Kidney glomerular epithelial cell (primary cell): Measurements from ENCODE around the gene MRPL36.
"Not testable (repeated sequence)": the region's sequence is repeated elsewhere in the genome, so short reads cannot be mapped to it uniquely, and the experiment has no call there.

Experiments
- DNase-seq: peaks from one replicate; lab custom pipeline; 2025; lab: John Stamatoyannopoulos, UW

MRPL36 gene

DNA sequence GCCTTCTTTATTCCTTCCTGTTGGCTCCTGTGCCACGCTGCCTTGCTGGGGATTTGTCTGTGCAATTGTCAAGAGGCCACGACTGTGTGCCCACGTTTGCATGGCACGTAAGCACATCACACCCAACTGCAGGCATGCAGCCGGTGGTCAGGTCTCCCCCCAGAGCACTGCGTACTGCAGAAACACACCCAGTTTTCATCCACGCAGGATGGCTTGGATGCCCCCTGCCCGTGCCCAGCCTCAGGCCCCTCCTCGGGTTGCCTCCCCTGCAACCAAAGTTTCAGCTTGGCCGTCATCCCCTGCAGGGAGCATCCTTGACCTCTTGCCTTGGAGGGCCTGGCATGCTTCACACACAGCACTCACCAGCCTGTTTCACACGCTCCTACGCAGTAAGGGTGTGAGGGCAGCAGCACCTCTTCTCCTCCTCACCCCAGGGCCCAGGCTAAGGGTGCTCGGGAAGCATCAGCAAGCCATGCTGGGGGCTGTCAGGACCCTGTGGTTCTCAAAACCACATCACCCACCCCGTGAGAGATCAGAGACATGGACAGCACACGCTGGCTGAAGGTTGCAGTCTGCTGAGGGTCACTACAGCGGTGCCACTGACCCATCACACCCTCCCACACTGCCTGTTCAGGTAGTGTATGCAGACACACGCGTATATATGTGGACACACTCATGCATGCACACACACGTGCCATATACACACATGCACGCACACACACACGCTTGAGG lies 3.1 kb downstream of the MRPL36 start:
- DNase-seq, result no peak

DNA sequence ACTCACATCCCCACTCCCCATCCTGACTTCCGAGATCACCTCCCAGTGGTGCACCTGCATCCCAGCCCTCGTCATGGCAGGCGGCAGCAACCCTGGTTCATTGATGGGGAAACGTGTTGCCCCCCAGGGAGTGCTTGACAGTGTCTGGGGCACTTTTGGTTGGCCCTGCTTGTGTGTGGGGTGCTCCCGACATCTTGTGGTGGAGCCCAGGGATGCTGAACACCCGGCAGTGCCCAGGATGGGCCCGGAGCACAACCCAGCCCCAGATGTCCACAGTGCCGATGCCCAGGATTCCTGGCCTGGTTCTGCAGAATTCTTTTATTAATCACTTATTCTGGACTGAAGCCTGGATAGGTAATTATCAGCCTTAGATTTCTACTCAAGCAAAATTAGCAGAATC lies 3.7 kb downstream of the MRPL36 start:
- no peak for DNase-seq

DNA sequence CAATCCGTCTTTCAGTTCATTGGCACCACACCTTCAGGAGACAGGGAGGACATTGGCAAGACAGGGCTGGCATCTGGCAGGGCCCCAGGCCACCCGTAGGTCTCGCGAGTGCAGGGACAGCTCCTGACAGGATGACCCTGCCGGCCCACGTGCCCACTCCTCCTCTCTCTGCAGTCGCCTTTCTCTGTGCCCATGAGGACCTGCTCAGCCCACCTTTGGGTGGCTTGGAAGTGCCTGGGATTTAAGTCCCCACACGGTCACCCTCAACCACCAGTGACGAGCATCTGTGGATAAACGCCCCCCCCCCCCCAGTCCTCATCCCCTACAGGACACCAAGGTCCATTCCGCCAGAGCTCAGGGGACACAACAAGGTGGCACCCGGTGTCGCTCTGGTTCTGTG lies 4.1 kb downstream of the MRPL36 start:
- no peak for DNase-seq

- DNase-seq, result no peak
These were observed 4.7 kb downstream of the MRPL36 start for GRCh38 chr5:1794901-1795290.

DNA sequence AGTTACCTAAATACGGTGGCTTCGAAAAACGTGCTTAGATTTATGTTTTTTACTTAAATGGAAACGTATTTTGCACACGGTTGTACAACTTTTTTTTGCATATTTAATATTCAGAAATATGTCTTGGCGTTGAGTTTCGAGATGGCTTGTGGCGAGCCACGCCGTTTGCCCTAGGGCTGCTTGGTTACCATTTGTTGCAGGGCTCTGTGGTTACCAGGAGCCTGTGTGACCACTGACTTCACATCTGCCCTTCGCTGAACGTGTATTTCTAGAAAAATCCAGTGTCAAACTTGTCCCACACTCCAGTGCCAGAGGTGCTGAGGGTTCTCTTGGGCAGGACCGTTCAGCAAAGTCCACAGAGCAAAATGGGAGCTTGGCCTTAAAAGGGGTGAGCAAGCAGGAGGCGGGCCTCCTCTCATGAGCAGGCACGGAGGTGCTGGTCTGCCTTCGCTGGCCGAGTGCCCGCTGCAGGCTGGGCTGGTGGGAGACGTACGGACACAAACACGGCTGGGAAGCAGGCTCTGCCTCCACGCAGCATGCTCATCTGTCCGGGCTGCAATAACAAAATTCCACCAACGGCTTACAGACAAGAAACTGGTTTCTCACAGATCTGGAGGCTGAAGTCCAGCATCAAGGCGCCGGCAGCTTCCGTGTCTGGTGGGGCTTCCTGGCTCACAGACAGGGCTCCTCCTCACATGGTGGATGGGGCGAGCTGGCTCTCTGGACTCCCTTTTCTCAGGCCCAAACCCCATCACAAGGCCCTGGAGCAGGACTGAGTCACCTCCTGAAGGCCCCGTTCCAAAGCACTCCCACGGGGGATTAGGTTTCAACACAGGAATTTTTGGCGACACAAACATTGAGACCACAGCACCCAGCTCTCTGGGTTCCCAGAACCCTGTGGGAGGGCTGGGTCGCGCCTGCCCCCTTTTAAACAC lies 5.4 kb downstream of the MRPL36 start:
- no peak for DNase-seq

DNA sequence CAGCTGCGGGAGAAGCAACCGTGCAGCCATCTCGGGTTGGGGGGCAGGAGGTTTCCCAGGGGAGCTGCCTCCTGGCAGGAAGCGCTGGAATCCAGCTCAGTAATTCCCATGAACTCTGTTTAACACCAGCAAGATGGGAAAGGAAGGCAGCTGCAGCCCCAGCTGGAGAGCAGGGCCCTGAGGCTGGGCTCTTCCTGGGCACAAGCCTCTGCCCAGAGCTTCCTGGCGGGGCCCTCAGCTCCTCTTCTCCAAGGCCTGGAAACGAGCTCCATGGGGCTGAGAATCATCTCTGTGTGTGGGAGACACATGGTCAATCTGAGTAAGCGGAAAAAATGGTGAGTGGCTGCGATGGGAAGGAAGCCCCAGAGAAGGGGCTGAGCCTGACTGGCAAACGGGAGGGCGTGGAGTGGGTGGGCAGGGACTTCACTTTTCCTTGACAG lies 6.3 kb downstream of the MRPL36 start:
- no peak for DNase-seq

- DNase-seq, result peak; percentile 27
These were observed 6.8 kb downstream of the MRPL36 start for GRCh38 chr5:1792842-1793266.

GRCh38 chr5:1791176-1791575 lies 8.5 kb downstream of the MRPL36 start:
- DNase-seq, result no peak

GRCh38 chr5:1789834-1790471 lies 9.7 kb downstream of the MRPL36 start:
- DNase-seq, result no peak

GRCh38 chr5:1789438-1789833 lies 10.2 kb downstream of the MRPL36 start:
- DNase-seq, result not testable (repeated sequence)

DNA sequence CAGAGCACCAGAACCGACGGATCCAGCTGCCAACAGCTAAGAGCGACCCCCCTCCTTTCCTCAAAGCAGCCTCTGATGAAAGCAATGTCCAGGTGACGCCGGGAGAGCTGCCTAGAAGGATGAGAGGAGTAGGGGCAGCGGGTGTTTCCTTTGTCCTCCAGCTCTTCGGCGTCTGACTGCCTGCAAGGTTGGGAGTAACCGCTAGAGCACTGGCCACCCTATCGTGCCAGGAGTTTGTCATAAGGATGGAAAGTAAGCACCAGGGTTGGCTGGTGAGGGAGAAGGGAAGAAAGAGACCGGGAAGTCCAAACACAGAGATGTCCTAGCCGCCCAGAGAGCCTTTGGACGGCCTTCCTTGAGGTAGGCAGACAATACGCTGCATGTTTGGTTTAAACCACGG lies 10.8 kb downstream of the MRPL36 start:
- no peak for DNase-seq

DNA sequence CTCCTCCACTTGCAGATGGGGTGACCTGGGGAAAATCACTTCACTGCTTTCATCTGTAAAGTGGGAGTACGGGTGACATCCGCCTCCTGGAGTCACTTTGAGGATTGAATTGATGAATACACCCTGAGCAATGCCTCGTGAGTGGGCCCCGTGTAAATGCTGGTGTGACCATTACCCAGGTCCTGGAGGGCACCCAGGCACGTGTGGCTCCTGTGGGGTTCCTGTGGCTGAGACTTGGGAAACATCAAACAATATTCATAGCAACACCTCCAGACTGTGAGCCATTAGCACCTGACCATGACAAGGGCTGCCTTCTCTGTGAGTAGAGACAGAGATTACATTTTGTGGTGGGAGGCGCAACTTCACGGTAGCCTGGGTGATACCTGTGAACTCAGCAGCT lies 11.4 kb downstream of the MRPL36 start:
- DNase-seq, result no peak

DNA sequence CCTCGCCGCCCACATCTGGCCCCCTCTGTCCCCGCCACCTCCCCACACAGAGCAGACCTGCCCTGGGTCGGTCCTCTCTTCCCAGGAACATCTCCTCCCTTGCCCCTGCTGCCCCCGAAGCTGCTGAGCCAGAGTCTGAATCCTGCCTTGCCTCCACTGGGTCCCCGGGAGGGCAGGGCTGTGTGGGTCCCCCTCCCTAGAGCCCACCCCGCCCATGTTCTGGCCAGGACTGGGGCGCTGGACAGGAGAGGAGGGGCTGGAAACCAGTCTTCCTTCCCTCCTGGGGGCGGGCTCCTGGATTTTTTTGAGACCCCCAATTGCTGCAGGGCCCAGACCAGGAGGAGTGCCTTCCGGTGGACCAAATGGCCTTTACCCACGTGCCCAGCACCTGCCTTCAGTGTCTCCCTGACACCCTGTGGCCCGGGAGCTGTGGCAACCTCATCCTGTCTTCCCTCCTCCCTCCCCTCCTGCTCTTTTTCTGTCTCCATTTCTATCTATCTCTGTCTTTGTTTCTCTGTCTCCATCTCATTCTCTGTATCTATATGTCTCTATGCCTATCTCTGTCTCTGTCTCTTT lies 12.1 kb downstream of the MRPL36 start:
- DNase-seq, result no peak

- DNase-seq, result no peak
These were observed 12.8 kb downstream of the MRPL36 start for GRCh38 chr5:1786621-1787471.

DNA sequence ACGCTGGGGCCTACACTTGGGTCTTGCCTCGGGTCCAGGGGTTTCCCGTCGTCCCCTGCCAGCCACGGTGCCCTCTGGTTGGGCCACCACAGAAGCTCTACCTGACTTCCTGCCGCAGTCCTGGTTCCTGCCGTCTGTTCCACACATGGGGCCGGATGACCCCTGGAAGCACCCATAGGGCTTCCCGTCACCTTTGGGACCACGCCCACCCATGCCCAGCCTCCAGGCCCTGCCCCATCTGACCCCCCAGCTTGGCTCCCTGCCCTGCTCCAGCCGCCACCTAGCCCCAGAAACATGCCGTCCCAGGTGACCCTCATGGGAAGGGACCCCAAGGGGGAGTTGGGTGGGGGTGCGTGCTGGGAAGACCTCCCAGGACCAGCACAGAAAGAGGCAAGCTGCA lies 13.7 kb downstream of the MRPL36 start:
- no peak for DNase-seq

DNA sequence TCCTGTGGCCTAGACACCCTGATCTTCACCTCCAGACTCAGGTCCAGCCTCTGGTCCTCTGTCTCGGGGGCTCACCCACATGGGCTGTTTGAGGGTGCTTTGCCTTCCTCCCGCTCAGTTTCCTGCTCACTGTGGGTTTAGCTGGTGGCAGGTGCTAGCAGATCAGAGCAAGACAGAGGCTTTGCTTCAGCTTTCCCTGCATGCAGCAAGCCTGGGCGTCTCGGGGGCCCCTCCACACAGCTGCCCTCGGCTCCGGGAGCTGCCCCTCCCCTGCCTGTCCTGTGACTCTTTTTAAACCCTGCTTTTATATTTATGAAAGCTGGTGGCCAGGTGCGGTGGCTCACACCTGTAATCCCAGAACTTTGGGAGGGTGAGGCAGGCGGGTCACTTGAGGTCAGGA lies 14.6 kb downstream of the MRPL36 start:
- DNase-seq, result no peak

DNA sequence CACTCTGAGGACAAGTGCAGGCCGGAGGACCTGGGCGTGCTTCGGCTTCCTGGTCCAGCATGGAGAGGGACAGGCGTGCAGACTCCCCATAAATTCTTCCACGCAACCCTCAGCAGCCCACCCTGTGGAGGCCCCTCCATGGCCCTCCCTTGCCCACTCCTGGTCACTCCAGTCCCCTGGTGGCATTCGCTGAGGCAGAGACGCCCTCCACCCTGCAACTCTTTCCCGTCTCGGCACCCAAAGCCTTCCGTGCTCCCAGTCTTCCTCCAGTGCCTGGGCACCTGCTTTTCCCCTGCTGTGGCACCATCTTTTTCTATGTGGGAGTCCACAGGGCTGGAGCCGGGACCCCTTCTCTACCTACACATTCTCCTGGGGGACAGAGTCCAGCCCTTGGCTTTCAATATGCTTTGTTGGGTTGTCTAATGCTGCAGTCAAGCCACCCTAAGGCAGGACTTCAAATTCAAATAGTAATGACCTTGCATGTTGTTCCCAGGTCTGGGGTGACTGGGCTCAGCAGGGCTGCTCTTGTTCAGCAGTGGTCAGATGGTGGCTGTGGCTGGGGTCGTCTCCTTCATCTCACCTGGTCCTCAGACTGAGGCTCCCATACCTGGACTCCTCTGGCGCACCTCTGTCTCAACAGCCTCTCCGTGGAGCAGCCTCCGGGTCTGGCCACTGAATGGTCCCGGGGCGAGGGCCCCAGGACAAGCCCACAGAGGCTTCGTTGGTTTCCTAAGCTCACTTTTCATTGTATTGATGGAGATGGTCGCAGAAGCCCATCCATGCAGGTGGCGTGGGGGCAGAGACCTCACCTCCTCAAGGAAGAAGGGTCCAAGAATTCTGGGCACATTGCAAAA lies 15.2 kb downstream of the MRPL36 start:
- no peak for DNase-seq

DNA sequence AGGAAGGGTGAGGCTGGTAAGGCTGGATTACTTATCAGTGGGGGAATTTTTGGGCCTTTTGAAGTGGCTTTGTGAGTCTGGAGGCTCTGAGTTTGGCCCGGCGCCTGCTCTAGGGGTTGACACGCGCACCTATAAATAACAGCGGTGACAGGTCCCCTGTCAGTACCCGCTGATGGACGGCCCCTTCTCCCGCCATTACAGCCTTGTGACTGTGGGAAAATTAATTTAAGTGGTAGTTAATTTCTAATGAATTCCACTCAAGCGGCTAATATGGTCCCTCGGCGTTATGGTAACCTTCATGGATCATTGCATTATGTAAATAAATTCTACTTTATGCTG lies 16.5 kb downstream of the MRPL36 start:
- peak; percentile 66 for DNase-seq

DNA sequence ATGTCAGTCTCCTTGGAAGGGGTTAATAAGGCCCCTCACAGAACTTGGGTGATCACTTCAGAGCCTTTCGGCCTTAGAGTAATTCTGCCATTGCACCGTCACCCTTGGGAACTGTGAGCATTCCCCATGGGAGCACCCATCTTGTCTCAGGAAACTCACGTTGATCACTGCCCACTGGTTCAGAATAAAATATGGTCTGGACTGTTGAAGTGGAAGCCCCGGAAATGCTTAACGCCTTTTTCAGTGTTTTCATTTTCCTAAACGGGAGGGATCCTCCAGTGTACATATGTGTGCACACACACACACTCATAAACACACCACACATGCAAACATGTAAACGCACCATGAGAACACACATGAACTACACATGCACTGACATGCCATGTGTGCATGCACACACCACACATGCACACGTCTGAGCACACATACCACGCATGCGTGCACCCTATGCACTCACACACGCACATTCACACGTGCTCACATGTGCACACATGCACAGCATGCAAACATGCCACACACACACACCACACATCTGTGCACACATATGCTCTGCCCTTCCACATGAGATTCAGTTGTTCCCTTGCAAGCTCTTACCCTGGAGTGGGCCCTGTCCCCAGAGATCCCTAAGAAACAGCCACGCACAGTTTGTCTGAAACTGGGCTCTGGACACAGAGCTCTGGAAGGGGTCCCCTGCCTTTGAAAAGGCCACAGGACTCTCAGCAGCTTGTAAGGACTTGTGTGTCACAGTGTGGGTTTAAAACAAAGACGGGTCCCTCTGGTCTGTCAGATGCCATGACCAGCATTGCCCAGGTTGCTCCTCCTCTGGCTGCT lies 17.0 kb downstream of the MRPL36 start:
- DNase-seq, result no peak
